ENCODE measurements around the gene KCNK1. TPM values are rescaled to one million over a fixed set of nuclear protein-coding genes. Genes with fewer than 3 reads are reported as not detected.

KCNK1 gene
- polyA plus RNA-seq, 1 donor (not counting 4 experiments of a cell fraction or from before 2014, with no cell fraction given), result 17.5 TPM

- DNase-seq (ENCODE audit: low read depth, low spot score), result no peak
- no peaks in the 10 kb centered on the region for H3K36me3 ChIP-seq (ENCODE audit: control insufficient read depth in 2 of 2, extremely low read depth in 1 of 2, insufficient read depth in 2 of 2, low read length in 2 of 2)
- no peak overlapping the region for H3K4me3 ChIP-seq (ENCODE audit: control insufficient read depth in 2 of 3, extremely low read depth in 1 of 3, insufficient read depth in 2 of 3, low read depth in 1 of 3, low read length in 3 of 3)
- H3K9me3 ChIP-seq (ENCODE audit: control insufficient read depth, low read depth, low read length), result no peaks in the 10 kb centered on the region
- H3K9me1 ChIP-seq (ENCODE audit: control insufficient read depth, extremely low read depth, insufficient read depth, low read length), result no peaks in the 10 kb centered on the region
- H3K27me3 ChIP-seq (ENCODE audit: control insufficient read depth, extremely low read depth, insufficient read depth, low read length), result peaks cover 3% of the 10 kb centered on the region
- no peaks in the 10 kb centered on the region for H3K79me2 ChIP-seq (ENCODE audit: control insufficient read depth, insufficient read depth, low read length)
- TF ChIP-seq EZH2 (IDR thresholded peaks at IDR 0.05; ENCODE audit: low read length) (no peak), CTCF (optimal IDR thresholded peaks at IDR 0.05 in 1 of 3, IDR thresholded peaks at IDR 0.05 in 1 of 3, conservative IDR thresholded peaks at IDR 0.05 in 1 of 3; ENCODE audit: extremely low read depth in 1 of 3, insufficient read depth in 2 of 3, low read length in 3 of 3) (no peak)
- H3K9ac ChIP-seq (ENCODE audit: control insufficient read depth, extremely low read depth, insufficient read depth, low read length), result no peak overlapping the region
- no peak overlapping the region for H3K27ac ChIP-seq (ENCODE audit: control insufficient read depth, insufficient read depth, low read length)
- no peak for FAIRE-seq
- H4K20me1 ChIP-seq (ENCODE audit: control insufficient read depth, extremely low read depth, insufficient read depth, low read length), result no peaks in the 10 kb centered on the region
- H3K4me1 ChIP-seq (ENCODE audit: control insufficient read depth, extremely low read depth, insufficient read depth, low read length), result no peaks in the 10 kb centered on the region
- no peak overlapping the region for H3K4me2 ChIP-seq (ENCODE audit: control insufficient read depth, extremely low read depth, insufficient read depth, low read depth, low read length)
- H2AFZ ChIP-seq (ENCODE audit: control insufficient read depth, low read length), result no peak overlapping the region
- dilution Hi-C loops (cut with MboI; ENCODE audit: extremely low pct_ligation_motif_present, low sequenced_read_pairs), result no loop called here
Measured at GRCh38 chr1:233719655-233720341, 105.9 kb downstream of the KCNK1 start.

GRCh38 chr1:233721004-233721595, 107.2 kb downstream of the KCNK1 start:
- Histone ChIP-seq H3K9me1 (ENCODE audit: control insufficient read depth, extremely low read depth, insufficient read depth, low read length) (no peaks in the 10 kb centered on the region), H3K27me3 (ENCODE audit: control insufficient read depth, extremely low read depth, insufficient read depth, low read length) (peaks cover 3% of the 10 kb centered on the region), H3K9me3 (ENCODE audit: control insufficient read depth, low read depth, low read length) (no peaks in the 10 kb centered on the region), H3K36me3 (ENCODE audit: control insufficient read depth in 2 of 2, extremely low read depth in 1 of 2, insufficient read depth in 2 of 2, low read length in 2 of 2) (no peaks in the 10 kb centered on the region), H3K9ac (ENCODE audit: control insufficient read depth, extremely low read depth, insufficient read depth, low read length) (no peak overlapping the region), H3K79me2 (ENCODE audit: control insufficient read depth, insufficient read depth, low read length) (no peaks in the 10 kb centered on the region), H2AFZ (ENCODE audit: control insufficient read depth, low read length) (no peak overlapping the region), H3K4me3 (ENCODE audit: control insufficient read depth in 2 of 3, extremely low read depth in 1 of 3, insufficient read depth in 2 of 3, low read depth in 1 of 3, low read length in 3 of 3) (no peak overlapping the region), H3K4me1 (ENCODE audit: control insufficient read depth, extremely low read depth, insufficient read depth, low read length) (no peaks in the 10 kb centered on the region), H4K20me1 (ENCODE audit: control insufficient read depth, extremely low read depth, insufficient read depth, low read length) (no peaks in the 10 kb centered on the region), H3K4me2 (ENCODE audit: control insufficient read depth, extremely low read depth, insufficient read depth, low read depth, low read length) (no peak overlapping the region), H3K27ac (ENCODE audit: control insufficient read depth, insufficient read depth, low read length) (no peak overlapping the region)
- DNase-seq (ENCODE audit: low read depth, low spot score) (no peak), FAIRE-seq (no peak)
- TF ChIP-seq EZH2 (IDR thresholded peaks at IDR 0.05; ENCODE audit: low read length) (no peak), CTCF (optimal IDR thresholded peaks at IDR 0.05 in 1 of 3, IDR thresholded peaks at IDR 0.05 in 1 of 3, conservative IDR thresholded peaks at IDR 0.05 in 1 of 3; ENCODE audit: extremely low read depth in 1 of 3, insufficient read depth in 2 of 3, low read length in 3 of 3) (no peak)
- dilution Hi-C loops (cut with MboI; ENCODE audit: extremely low pct_ligation_motif_present, low sequenced_read_pairs), result no loop called here

Small RNAs within 50 kb of the gene (small RNA-seq; reads per million reads assigned to genes)
- 0 reads per million in 3 experiments for gene MIR4427 (ENCODE audit: insufficient read length in 3 of 3, low read depth in 3 of 3, low replicate concordance in 1 of 3)
